GM18499 (cell line): Measurements from ENCODE around the gene OR4D10.

Experiments used
- ATAC-seq: cut with Tn5 transposase; IDR thresholded peaks from one replicate; pipeline ENCODE4 v1.9.1; 2021; ENCODE audit warnings: moderate number of reproducible peaks; ENCODE audit not compliant: insufficient read depth, unreplicated experiment

OR4D10 gene

DNA sequence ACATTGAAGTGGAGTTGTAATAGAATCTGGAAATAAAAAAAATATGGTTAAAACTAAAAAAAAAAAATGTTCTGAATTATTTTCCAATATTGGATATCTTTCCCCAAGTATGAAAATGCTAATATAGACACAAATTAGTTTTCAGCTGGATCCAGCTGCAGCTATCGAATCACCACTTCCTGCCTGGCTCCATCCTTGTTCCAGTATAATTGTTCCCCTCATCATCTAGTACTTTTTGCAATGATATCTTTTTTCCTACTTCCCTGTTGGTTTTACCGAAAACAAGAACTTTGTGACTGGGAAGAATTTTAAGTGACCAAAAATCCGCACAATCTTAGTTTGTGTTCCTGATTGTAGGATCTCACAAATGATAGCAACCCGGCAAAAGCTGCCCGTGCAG lies 47.6 kb downstream of the OR4D10 start:
- no peak for ATAC-seq

DNA sequence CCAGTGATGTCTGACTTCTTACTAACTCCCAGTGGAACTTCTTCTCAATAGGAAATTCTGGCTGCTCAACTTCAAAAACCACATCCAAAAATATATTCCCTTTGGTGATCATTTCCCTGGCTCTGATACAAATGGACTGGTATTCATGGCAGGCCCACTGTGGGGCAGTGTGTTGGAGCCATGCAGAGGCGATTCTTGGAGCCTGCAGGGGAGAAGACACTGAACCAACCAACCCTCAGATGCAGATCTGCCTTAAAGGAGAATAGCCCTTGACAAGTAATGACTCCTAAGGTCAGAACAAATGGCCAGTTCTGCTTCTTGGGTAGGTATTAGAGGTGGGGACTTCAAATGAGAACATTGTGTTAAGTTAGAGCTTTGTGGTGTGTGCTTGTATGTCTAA lies 50.4 kb downstream of the OR4D10 start:
- no peak for ATAC-seq

DNA sequence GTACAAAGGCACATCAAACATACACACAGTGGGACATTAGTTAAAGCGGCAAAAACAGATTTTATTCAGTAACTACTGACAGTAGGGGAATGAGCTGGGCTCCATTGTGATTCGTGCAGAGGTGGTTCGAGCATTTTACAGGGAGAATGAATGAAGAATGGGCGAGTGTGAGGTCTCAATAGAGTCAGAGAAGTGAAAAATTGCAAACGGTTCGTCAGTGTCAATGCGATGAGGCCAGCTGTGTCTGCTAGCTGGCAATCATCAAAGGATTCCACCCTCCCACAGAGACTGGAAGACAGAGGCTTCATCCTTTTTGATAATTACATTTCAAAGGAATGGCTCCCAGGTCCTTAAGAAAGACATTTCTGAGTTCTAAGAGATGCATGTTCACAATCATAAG lies 55.6 kb downstream of the OR4D10 start:
- no peak for ATAC-seq
